IMR-90 (cell line): ENCODE measurements around the gene COX6B2. TPM values are rescaled to one million over a fixed set of nuclear protein-coding genes. Genes with fewer than 3 reads are reported as not detected.
A peak's percentile ranks its signal among the peaks of the same experiment; 100 is the strongest.

Experiments
- ATAC-seq: fragments of 200-7000 bp; cut with Tn5 transposase; 2 replicates; pipeline ENCODE4 v1.9.1; 2020; ENCODE audit warnings: low read depth, mild to moderate bottlenecking, moderate library complexity
- BruUV-seq: library from RNA; stranded (reverse); fragments of 400-500 nt; replicated peaks from 2 replicates; lab custom pipeline; 2021; lab: Mats Ljungman, UMichigan
- CTCF ChIA-PET: fragments of 300-600 bp; formaldehyde crosslinking; extraction: SDS; loops from one replicate; lab custom pipeline; 2021; ENCODE audit warnings: antibody characterized with exemption; lab: Yijun Ruan, JAX
- POLR2A ChIA-PET: fragments of 300-600 bp; sonication (Branson Sonifier 250); formaldehyde crosslinking; loops from one replicate; lab custom pipeline; 2022; ENCODE audit warnings: antibody characterized with exemption; ENCODE audit not compliant: unreplicated experiment; lab: Charles Lee
- DNase-seq: peaks from one replicate; pipeline ENCODE4 v3.0.0; 2013
- H2AFZ ChIP-seq: replicated peaks from 2 replicates; pipeline ENCODE3; 2013; ENCODE audit warnings: low read length, mild to moderate bottlenecking; ENCODE audit not compliant: poor library complexity
- H2AK5ac ChIP-seq: 2 replicates; pipeline ENCODE4 v1.6.1; 2013; ENCODE audit warnings: low read depth, low read length, inconsistent platforms
- H2AK9ac ChIP-seq: replicated peaks from 2 replicates; pipeline ENCODE3; 2013; ENCODE audit warnings: mild to moderate bottlenecking, low read depth, low read length, moderate library complexity; ENCODE audit not compliant: poor library complexity
- H2BK120ac ChIP-seq: 2 replicates; pipeline ENCODE4 v1.6.1; 2013; ENCODE audit warnings: low read depth, low read length, inconsistent platforms
- H2BK15ac ChIP-seq: 3 replicates; pipeline ENCODE4 v1.6.1; 2013; ENCODE audit warnings: low read depth, low read length, inconsistent platforms
- H2BK20ac ChIP-seq: 2 replicates; pipeline ENCODE4 v1.6.1; 2013; ENCODE audit warnings: low read depth, mild to moderate bottlenecking, inconsistent platforms, low read length, moderate library complexity
- H2BK5ac ChIP-seq: 2 replicates; pipeline ENCODE4 v1.6.1; 2013; ENCODE audit warnings: mild to moderate bottlenecking, low read depth, low read length, inconsistent platforms; ENCODE audit not compliant: poor library complexity, severe bottlenecking
- H3K14ac ChIP-seq: replicated peaks from 2 replicates; pipeline ENCODE4 v1.6.1; 2013; ENCODE audit warnings: low read depth, low read length, inconsistent platforms
- H3K18ac ChIP-seq: 2 replicates; pipeline ENCODE4 v1.6.1; 2013; ENCODE audit warnings: low read depth, low read length, control low read depth
- H3K23ac ChIP-seq: 2 replicates; pipeline ENCODE4 v1.6.1; 2013; ENCODE audit warnings: low read depth, low read length, inconsistent platforms
- H3K27ac ChIP-seq: 2 replicates; pipeline ENCODE4 v1.5.1; 2013; ENCODE audit warnings: mild to moderate bottlenecking, control low read depth, low read length; ENCODE audit not compliant: insufficient read depth
- H3K27me3 ChIP-seq: 2 replicates; pipeline ENCODE4 v1.6.1; 2013; ENCODE audit warnings: low read length; ENCODE audit not compliant: control insufficient read depth, insufficient read depth
- H3K36me3 ChIP-seq: 2 replicates; pipeline ENCODE4 v1.6.1; 2013; ENCODE audit warnings: low read length, mixed read lengths; ENCODE audit not compliant: control insufficient read depth, insufficient read depth
- H3K4ac ChIP-seq: 2 replicates; pipeline ENCODE4 v1.6.1; 2013; ENCODE audit warnings: low read depth, low read length, inconsistent platforms
- H3K4me1 ChIP-seq: 2 replicates; pipeline ENCODE4 v1.6.1; 2013; ENCODE audit warnings: low read length, mixed read lengths; ENCODE audit not compliant: control insufficient read depth, insufficient read depth
- H3K4me2 ChIP-seq: 2 replicates; pipeline ENCODE4 v1.6.1; 2013; ENCODE audit warnings: low read depth, mild to moderate bottlenecking, control low read depth, low read length, moderate library complexity
- H3K4me3 ChIP-seq: 2 replicates; pipeline ENCODE4 v1.5.1; 2013; ENCODE audit warnings: low read depth, mild to moderate bottlenecking, control low read depth, low read length, moderate library complexity; ENCODE audit not compliant: insufficient read depth
- H3K56ac ChIP-seq: 2 replicates; pipeline ENCODE4 v1.6.1; 2013; ENCODE audit warnings: low read length, inconsistent platforms; ENCODE audit not compliant: insufficient read depth; ENCODE audit errors: extremely low read depth
- H3K79me1 ChIP-seq, 2 experiments: 2 replicates each; pipeline ENCODE4 v1.6.1; 2013; ENCODE audit warnings: low read length in 2 of 2, inconsistent platforms in 1 of 2, low read depth in 1 of 2
- H3K9ac ChIP-seq: 2 replicates; pipeline ENCODE4 v1.6.1; 2013; ENCODE audit warnings: low read depth, low read length, control low read depth
- H3K9me1 ChIP-seq: 2 replicates; pipeline ENCODE4 v1.6.1; 2013; ENCODE audit warnings: low read length, inconsistent platforms; ENCODE audit not compliant: insufficient read depth
- H3K9me3 ChIP-seq: 2 replicates; pipeline ENCODE4 v1.6.1; 2013; ENCODE audit warnings: low read length; ENCODE audit not compliant: control insufficient read depth, insufficient read depth
- H4K20me1 ChIP-seq: 2 replicates; pipeline ENCODE4 v1.6.1; 2013; ENCODE audit warnings: low read length, inconsistent platforms; ENCODE audit not compliant: insufficient read depth
- H4K5ac ChIP-seq: 2 replicates; pipeline ENCODE4 v1.6.1; 2013; ENCODE audit warnings: mild to moderate bottlenecking, low read depth, low read length, control low read depth
- H4K8ac ChIP-seq, 2 experiments: 2 replicates each; pipeline ENCODE4 v1.6.1; 2013; ENCODE audit warnings: low read depth in 2 of 2, low read length in 2 of 2, control low read depth in 1 of 2, inconsistent platforms in 1 of 2
- H4K91ac ChIP-seq: 2 replicates; pipeline ENCODE4 v1.6.1; 2013; ENCODE audit warnings: low read depth, low read length, inconsistent platforms; ENCODE audit not compliant: insufficient read depth
- BHLHE40 ChIP-seq: fragments of 150-350 bp; IDR thresholded peaks from 2 replicates; pipeline ENCODE4 v1.6.1; 2016; ENCODE audit warnings: mild to moderate bottlenecking, low read depth, low read length
- CEBPB ChIP-seq: IDR thresholded peaks from 2 replicates; pipeline ENCODE4 v1.6.1; 2012; ENCODE audit warnings: low read depth, low read length, improper control_type of control experiment
- CTCF ChIP-seq: conservative IDR thresholded peaks from 2 replicates; pipeline ENCODE4 v1.5.1; 2012; ENCODE audit warnings: mild to moderate bottlenecking, low read depth, low read length, improper control_type of control experiment
- ELK1 ChIP-seq: fragments of 150-350 bp; IDR thresholded peaks from 2 replicates; pipeline ENCODE4 v1.6.1; 2016; ENCODE audit warnings: low read depth, mild to moderate bottlenecking, low read length, moderate library complexity, borderline replicate concordance
- MAFK ChIP-seq: IDR thresholded peaks from 2 replicates; pipeline ENCODE4 v1.6.1; 2012; ENCODE audit warnings: low read depth, low read length, improper control_type of control experiment
- MAZ ChIP-seq: IDR thresholded peaks from 2 replicates; pipeline ENCODE4 v1.6.1; 2012; ENCODE audit warnings: low read depth, mild to moderate bottlenecking, low read length, improper control_type of control experiment, moderate library complexity, borderline replicate concordance
- MXI1 ChIP-seq: IDR thresholded peaks from 2 replicates; pipeline ENCODE4 v1.6.1; 2012; ENCODE audit warnings: low read depth, mild to moderate bottlenecking, low read length, moderate library complexity, borderline replicate concordance
- NFE2L2 ChIP-seq: fragments of 150-350 bp; IDR thresholded peaks from 2 replicates; pipeline ENCODE4 v1.6.1; 2016; ENCODE audit warnings: low read depth, mild to moderate bottlenecking, low read length
- RCOR1 ChIP-seq: IDR thresholded peaks from 2 replicates; pipeline ENCODE4 v1.6.1; 2012; ENCODE audit warnings: mild to moderate bottlenecking, low read length, improper control_type of control experiment; ENCODE audit not compliant: insufficient replicate concordance
- RFX5 ChIP-seq: IDR thresholded peaks from 2 replicates; pipeline ENCODE4 v1.8.0; 2012; ENCODE audit warnings: low read depth, mild to moderate bottlenecking, low read length, moderate library complexity
- SMC3 ChIP-seq: fragments of 150-350 bp; IDR thresholded peaks from 2 replicates; pipeline ENCODE4 v1.6.1; 2016; ENCODE audit warnings: low read depth, mild to moderate bottlenecking, antibody characterized with exemption, low read length, moderate library complexity
- USF2 ChIP-seq: fragments of 150-350 bp; IDR thresholded peaks from 2 replicates; pipeline ENCODE4 v1.6.1; 2017; ENCODE audit warnings: mild to moderate bottlenecking, antibody characterized with exemption, low read length, low read depth
- WGBS, 2 experiments: methylation state at CpG; one replicate each; pipeline versions ENCODE4 v1.1.5 to v1.1.7; 2013; ENCODE audit warnings: missing lambda C conversion rate in 2 of 2; ENCODE audit not compliant: insufficient read length in 1 of 2; ENCODE audit errors: extremely low coverage in 2 of 2; 5-methylcytosine and 5-hydroxymethylcytosine counted together
- dilution Hi-C: fragments of 300-500 bp; cut with HindIII; formaldehyde crosslinking; loops from one replicate; pipeline ENCODE4 v1.14.3; 2018; ENCODE audit warnings: low sequenced_read_pairs; ENCODE audit not compliant: unreplicated experiment
- in situ Hi-C: fragments of 300-500 bp; cut with MboI; formaldehyde crosslinking; loops from 3 replicates; pipeline ENCODE4 v1.14.3; 2019; ENCODE audit warnings: low sequenced_read_pairs, inconsistent platforms, mixed read lengths
- intact Hi-C: fragments of 100-400 bp; cut with micrococcal nuclease; formaldehyde crosslinking; loops from 2 replicates; pipeline ENCODE4 v1.10.0; 2022
- polyA plus RNA-seq, 3 experiments: library from polyadenylated mRNA; depleted of rRNA; stranded (reverse); fragments of >200 nt; gene quantifications; 2 replicates each; pipeline ENCODE4 v1.2.3, GENCODE V29; 2012; ENCODE audit warnings: low replicate concordance in 1 of 3
- total RNA-seq: library from RNA; depleted of rRNA; stranded (reverse); fragments of >200 nt; gene quantifications from 2 replicates; pipeline ENCODE4 v1.2.3, GENCODE V29; 2012

The COX6B2 gene
- total and polyA plus RNA-seq, 2 of the 4 experiments (the other 2 are of a cell fraction) = 0.19 TPM; not detected in 1

GRCh38 chr19:55339105-55339888 is 15.2 kb downstream of the COX6B2 start, which contains the start of gene KMT5C:
KMT5C (plus strand) TSS chr19:55339876; CDS start chr19:55341937, 2,061 bp downstream.
- ATAC-seq = peak; percentile 93
- Histone ChIP-seq H3K36me3 (peaks cover 7% of the 10 kb centered on the region; the same call in 1 of the 2 replicates), H2AFZ (peak within 1 kb of the TSS; percentile 95), H2BK20ac (0 out of 2 replicates have a peak within 1 kb of the TSS, but pooled peaks have one; percentile 15), H3K18ac (peak within 1 kb of the TSS; percentile 39), H3K9ac (peak within 1 kb of the TSS; percentile 92), H4K91ac (peak within 1 kb of the TSS; percentile 57), H3K4me3 (peak within 1 kb of the TSS; percentile 87), H3K4me2 (peak within 1 kb of the TSS; percentile 95), H3K79me1 (peaks cover 4 to 17% of the 10 kb centered on the region in 2 experiments; a peak in 3 of 4 replicates), H3K27me3 (no peaks in the 10 kb centered on the region), H2AK9ac (peak within 1 kb of the TSS; percentile 97), H3K4me1 (peaks cover 9% of the 10 kb centered on the region), H3K9me3 (no peaks in the 10 kb centered on the region), H2BK120ac (peak within 1 kb of the TSS; percentile 75), H3K9me1 (peaks cover 10% of the 10 kb centered on the region; the same call in 1 of the 2 replicates), H2BK5ac (peak within 1 kb of the TSS; percentile 77), H4K20me1 (peaks cover 6% of the 10 kb centered on the region), H4K5ac (peak within 1 kb of the TSS; percentile 44), H3K4ac (peak within 1 kb of the TSS; percentile 76), H4K8ac (peak within 1 kb of the TSS; percentile 11 to 92; a peak in 3 of 4 replicates), H3K56ac (peak within 1 kb of the TSS; percentile 35; the same call in 1 of the 2 replicates), H2AK5ac (peak within 1 kb of the TSS; percentile 79), H2BK15ac (peak within 1 kb of the TSS; percentile 37; the same call in 1 of the 3 replicates), H3K23ac (peak within 1 kb of the TSS; percentile 33; the same call in 1 of the 2 replicates), H3K27ac (peak within 1 kb of the TSS; percentile 88), H3K14ac (peak within 1 kb of the TSS; percentile 69)
- dilution Hi-C loops = no loop called here
- POLR2A ChIA-PET = interaction anchor here (0.6 kb wide), 1 partner anchor 18 kb away, joined by 4 read pairs; no protein-coding TSS in a partner anchor
- intact Hi-C loops = no loop called here
- BruUV-seq = no TSS peak
- WGBS, 2 experiments = 0% methylated on average over 13 of the region's 63 CpGs; no CpG with 5 or more reads in 1 of the 2 experiments
- in situ Hi-C loops = no loop called here
- peak; percentile 100 for DNase-seq
- CTCF ChIA-PET = interaction anchor here (0.6 to 1.5 kb wide), 5 partner anchors 8 to 175 kb away, joined by 3 to 11 read pairs (median 5); partner anchors contain the start of gene TMEM238
- TF ChIP-seq SMC3 = no peak
- peak; percentile 98 for TF ChIP-seq MAZ
- TF ChIP-seq MXI1 = 0 out of 2 replicates have a peak, but pooled peaks have one; percentile 36
- no peak for TF ChIP-seq RCOR1
- TF ChIP-seq ELK1 = no peak
- no peak for TF ChIP-seq USF2
- TF ChIP-seq RFX5 = no peak
- no peak for TF ChIP-seq CEBPB
- no peak for TF ChIP-seq NFE2L2
- TF ChIP-seq MAFK = no peak
- no peak for TF ChIP-seq BHLHE40
- peak; percentile 55 for TF ChIP-seq CTCF
